Transverse colon (tissue), 4 donors: Measurements from ENCODE around the gene KLHL17. TPM values are rescaled to one million over a fixed set of nuclear protein-coding genes. Genes with fewer than 3 reads are reported as not detected.

Experiments
- DNase-seq: peaks from one replicate; pipeline ENCODE4 v3.0.0-alpha.2; 2019
- H3K27ac ChIP-seq, 4 donors: fragments of 200-600 bp; sonication (generic); 2 replicates each; pipeline ENCODE4 v1.5.1; 2016 to 2018; ENCODE audit warnings: inconsistent platforms in 4 of 4
- H3K27me3 ChIP-seq: fragments of 200-600 bp; sonication (generic); 2 replicates; pipeline ENCODE4 v1.5.1; 2017; ENCODE audit warnings: inconsistent platforms
- H3K36me3 ChIP-seq, 4 donors: fragments of 200-600 bp; sonication (generic); 2 replicates each; pipeline ENCODE4 v1.5.1; 2017 to 2019; ENCODE audit warnings: inconsistent platforms in 4 of 4
- H3K4me1 ChIP-seq, 4 donors: fragments of 200-600 bp; sonication (generic); 2 replicates each; pipeline ENCODE4 v1.5.1; 2017 to 2020; ENCODE audit warnings: inconsistent platforms in 4 of 4
- H3K4me3 ChIP-seq, 4 donors: fragments of 200-600 bp; sonication (generic); 1 replicate in 1 of 4; 2 replicates in 3 of 4; pipeline versions ENCODE4 v1.5.1 to v1.6.1; 2017 to 2019; ENCODE audit warnings: inconsistent platforms in 4 of 4
- H3K9me3 ChIP-seq, 2 donors: fragments of 200-600 bp; sonication (generic); 2 replicates each; pipeline ENCODE4 v1.5.1; 2017 to 2019; ENCODE audit warnings: inconsistent platforms in 2 of 2
- EP300 ChIP-seq: sonication (generic); formaldehyde crosslinking; IDR thresholded peaks from one replicate; pipeline ENCODE4 v1.6.1; 2017; ENCODE audit warnings: antibody characterized with exemption, low read depth
- POLR2A ChIP-seq: fragments of 450-650 bp; IDR thresholded peaks from one replicate; pipeline ENCODE4 v1.6.1; 2016; ENCODE audit warnings: antibody characterized with exemption, mild to moderate bottlenecking, moderate library complexity
- POLR2AphosphoS5 ChIP-seq, 3 donors: sonication (generic); formaldehyde crosslinking; IDR thresholded peaks; one replicate each; pipeline ENCODE4 v1.6.1; 2016; ENCODE audit warnings: antibody characterized with exemption in 3 of 3
- WGBS, 2 donors: methylation state at CpG; one replicate each; pipeline ENCODE4 v1.1.5; 2018; ENCODE audit warnings: low coverage in 1 of 2; 5-methylcytosine and 5-hydroxymethylcytosine counted together
- in situ Hi-C, 4 donors: fragments of 200-750 bp; cut with MboI; loops; one replicate each; pipeline versions ENCODE4 v1.15.0 to v1.15.1; 2017; ENCODE audit warnings: low sequenced_read_pairs in 3 of 4, low pct_ligation_motif_present in 1 of 4, low pct_unique_long_range_greater_than_20kb in 1 of 4
- intact Hi-C: fragments of 100-400 bp; cut with DNase I; formaldehyde crosslinking; loops from one replicate; pipeline ENCODE4 v1.15.1; 2023; ENCODE audit warnings: low total_unique reads
- total RNA-seq, 4 donors: library from RNA; depleted of rRNA; stranded (reverse); fragments of >200 nt; gene quantifications; one replicate each; pipeline ENCODE4 v1.1.0, GENCODE V29; 2016
- TF ChIP-seq, protein P1 (sequence below), 5 experiments: fragments of 200-600 bp in 3 of 5; fragments of 450-650 bp in 2 of 5; sonication (generic) in 3 of 5; IDR thresholded peaks; 1 replicate in 2 of 5; 2 replicates in 3 of 5; pipeline ENCODE4 v1.5.1; 2016 to 2017; ENCODE audit warnings: antibody characterized with exemption in 5 of 5, inconsistent platforms in 3 of 5, mild to moderate bottlenecking in 2 of 5, moderate library complexity in 1 of 5

KLHL17 gene
- total RNA-seq, 4 donors from 2014 or later: 10.8 to 26.1 (median 11.4) TPM

DNA sequence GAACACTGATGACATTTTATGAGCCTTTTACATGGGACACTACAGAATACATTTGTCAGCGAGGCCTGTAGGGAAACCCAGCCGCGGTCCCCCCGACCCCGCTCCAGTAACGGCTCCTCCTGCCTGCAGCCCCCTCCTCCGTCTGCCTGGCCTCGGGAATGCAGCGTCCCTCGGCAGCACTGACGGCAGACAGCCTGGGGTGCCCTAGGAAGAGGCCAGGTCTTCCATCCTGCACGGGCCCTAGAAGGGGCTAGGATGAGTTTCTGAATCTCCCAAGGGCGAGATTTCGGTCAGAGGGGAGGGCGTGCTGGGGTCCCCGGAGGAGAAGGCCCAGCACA, 28.2 kb upstream of the KLHL17 start:
- DNase-seq: no peak
- H3K4me1 ChIP-seq: peaks cover 3 to 17% (median 12%) of the 10 kb centered on the region in 4 donors
- peaks cover 91% of the 10 kb centered on the region for H3K27me3 ChIP-seq

GRCh38 chr1:932776-933602, 27.4 kb upstream of the KLHL17 start:
- peaks cover 3 to 17% (median 12%) of the 10 kb centered on the region in 4 donors for H3K4me1 ChIP-seq
- TF ChIP-seq EP300 (no peak), POLR2A (no peak), POLR2AphosphoS5 (IDR thresholded peaks at IDR 0.05) (no peak)
- TF ChIP-seq, protein P1, sequence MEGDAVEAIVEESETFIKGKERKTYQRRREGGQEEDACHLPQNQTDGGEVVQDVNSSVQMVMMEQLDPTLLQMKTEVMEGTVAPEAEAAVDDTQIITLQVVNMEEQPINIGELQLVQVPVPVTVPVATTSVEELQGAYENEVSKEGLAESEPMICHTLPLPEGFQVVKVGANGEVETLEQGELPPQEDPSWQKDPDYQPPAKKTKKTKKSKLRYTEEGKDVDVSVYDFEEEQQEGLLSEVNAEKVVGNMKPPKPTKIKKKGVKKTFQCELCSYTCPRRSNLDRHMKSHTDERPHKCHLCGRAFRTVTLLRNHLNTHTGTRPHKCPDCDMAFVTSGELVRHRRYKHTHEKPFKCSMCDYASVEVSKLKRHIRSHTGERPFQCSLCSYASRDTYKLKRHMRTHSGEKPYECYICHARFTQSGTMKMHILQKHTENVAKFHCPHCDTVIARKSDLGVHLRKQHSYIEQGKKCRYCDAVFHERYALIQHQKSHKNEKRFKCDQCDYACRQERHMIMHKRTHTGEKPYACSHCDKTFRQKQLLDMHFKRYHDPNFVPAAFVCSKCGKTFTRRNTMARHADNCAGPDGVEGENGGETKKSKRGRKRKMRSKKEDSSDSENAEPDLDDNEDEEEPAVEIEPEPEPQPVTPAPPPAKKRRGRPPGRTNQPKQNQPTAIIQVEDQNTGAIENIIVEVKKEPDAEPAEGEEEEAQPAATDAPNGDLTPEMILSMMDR (IDR thresholded peaks at IDR 0.05): no peak
- WGBS, 2 donors: 20 to 53% methylated on average over 1 to 25 of the region's 25 CpGs
- no peak overlapping the region for H3K4me3 ChIP-seq
- in situ Hi-C loops (no loop called here), intact Hi-C loops (no loop called here)
- peaks cover 91% of the 10 kb centered on the region for H3K27me3 ChIP-seq
- no peaks in the 10 kb centered on the region for H3K9me3 ChIP-seq
- H3K36me3 ChIP-seq: no peaks in the 10 kb centered on the region
- no peak overlapping the region for H3K27ac ChIP-seq
- peak; percentile 39 for DNase-seq

More for the DNA sequence above, 28.2 kb upstream of the KLHL17 start:
- intact Hi-C loops (no loop called here), in situ Hi-C loops (no loop called here)
- Histone ChIP-seq H3K9me3 (no peaks in the 10 kb centered on the region), H3K36me3 (no peaks in the 10 kb centered on the region), H3K27ac (no peak overlapping the region), H3K4me3 (no peak overlapping the region)
- TF ChIP-seq POLR2AphosphoS5 (IDR thresholded peaks at IDR 0.05) (no peak), POLR2A (no peak), EP300 (no peak)
- TF ChIP-seq, protein P1 (IDR thresholded peaks at IDR 0.05): no peak
- 64% methylated on average over 16 of the region's 16 CpGs; no CpG with 5 or more reads in 1 of the 2 donors for WGBS, 2 donors

- WGBS, 2 donors: 50% methylated on average over 10 of the region's 10 CpGs; no CpG with 5 or more reads in 1 of the 2 donors
- Histone ChIP-seq H3K36me3 (no peaks in the 10 kb centered on the region), H3K4me3 (no peak overlapping the region), H3K27ac (no peak overlapping the region), H3K9me3 (no peaks in the 10 kb centered on the region), H3K4me1 (peaks cover 3 to 17% (median 12%) of the 10 kb centered on the region in 4 donors), H3K27me3 (peaks cover 91% of the 10 kb centered on the region)
- intact Hi-C loops (no loop called here), in situ Hi-C loops (no loop called here)
- no peak for DNase-seq
- TF ChIP-seq POLR2A (no peak), EP300 (no peak), POLR2AphosphoS5 (IDR thresholded peaks at IDR 0.05) (no peak)
- TF ChIP-seq, protein P1 (IDR thresholded peaks at IDR 0.05): no peak
These were observed 26.8 kb upstream of the KLHL17 start for GRCh38 chr1:933603-933940.

GRCh38 chr1:934991-935750, 25.2 kb upstream of the KLHL17 start:
- intact Hi-C loops: no loop called here
- H3K4me3 ChIP-seq: no peak overlapping the region

More at GRCh38 chr1:934991-935750, 25.2 kb upstream of the KLHL17 start:
- DNase-seq: no peak
- WGBS, 2 donors: 22% methylated on average over 36 of the region's 37 CpGs; no CpG with 5 or more reads in 1 of the 2 donors
- Histone ChIP-seq H3K9me3 (no peaks in the 10 kb centered on the region), H3K4me1 (peaks cover 8 to 24% (median 16%) of the 10 kb centered on the region in 4 donors), H3K27me3 (peaks cover 91% of the 10 kb centered on the region), H3K36me3 (no peaks in the 10 kb centered on the region), H3K27ac (no peak overlapping the region)
- in situ Hi-C loops: no loop called here
- no peak for TF ChIP-seq POLR2AphosphoS5 (IDR thresholded peaks at IDR 0.05)
- TF ChIP-seq, protein P1 (IDR thresholded peaks at IDR 0.05): no peak
- TF ChIP-seq EP300: no peak
- TF ChIP-seq POLR2A: no peak
